Liver (tissue), 9 donors: ENCODE measurements around the gene MORN4. TPM values are rescaled to one million over a fixed set of nuclear protein-coding genes. Genes with fewer than 3 reads are reported as not detected.

Experiments
- DNase-seq: peaks from one replicate; pipeline ENCODE4 v3.0.0-alpha.2; 2017; ENCODE audit warnings: low spot score
- H3K27ac ChIP-seq, 2 donors: one replicate each; pipeline ENCODE4 v1.7.0; 2013; ENCODE audit warnings: inconsistent platforms in 2 of 2, low read length in 2 of 2, control low read depth in 1 of 2, low read depth in 1 of 2, mild to moderate bottlenecking in 1 of 2
- H3K27me3 ChIP-seq, 4 donors: one replicate each; pipeline versions ENCODE4 v1.6.1 to v1.7.0; 2013; ENCODE audit warnings: low read length in 3 of 4, inconsistent platforms in 1 of 4, mild to moderate bottlenecking in 1 of 4, moderate library complexity in 1 of 4; ENCODE audit not compliant: control insufficient read depth in 4 of 4, insufficient read depth in 4 of 4
- H3K36me3 ChIP-seq, 4 donors: one replicate each; pipeline versions ENCODE4 v1.6.1 to v1.7.0; 2013; ENCODE audit warnings: low read length in 3 of 4, mild to moderate bottlenecking in 3 of 4, low read depth in 1 of 4, moderate library complexity in 1 of 4; ENCODE audit not compliant: control insufficient read depth in 4 of 4, insufficient read depth in 3 of 4
- H3K4me1 ChIP-seq, 4 donors: one replicate each; pipeline versions ENCODE4 v1.6.1 to v1.7.0; 2013; ENCODE audit warnings: low read length in 3 of 4, mild to moderate bottlenecking in 3 of 4, moderate library complexity in 1 of 4; ENCODE audit not compliant: control insufficient read depth in 4 of 4, insufficient read depth in 4 of 4
- H3K4me3 ChIP-seq, 3 donors: one replicate each; pipeline versions ENCODE4 v1.6.1 to v1.7.0; 2013; ENCODE audit warnings: low read length in 3 of 3, control low read depth in 1 of 3, low read depth in 1 of 3, mild to moderate bottlenecking in 1 of 3
- H3K9ac ChIP-seq, 2 donors: one replicate each; pipeline ENCODE4 v1.7.0; 2013; ENCODE audit warnings: low read length in 2 of 2, mild to moderate bottlenecking in 2 of 2, moderate library complexity in 2 of 2, control low read depth in 1 of 2, low read depth in 1 of 2
- H3K9me3 ChIP-seq, 4 donors: one replicate each; pipeline versions ENCODE4 v1.6.1 to v1.7.0; 2013; ENCODE audit warnings: low read length in 3 of 4; ENCODE audit not compliant: control insufficient read depth in 4 of 4
- CTCF ChIP-seq: fragments of 150-350 bp; IDR thresholded peaks from 2 replicates; pipeline ENCODE4 v1.5.1; 2017; ENCODE audit warnings: improper control_type of control experiment, low read depth, low read length; ENCODE audit not compliant: missing input control
- EGR1 ChIP-seq, 2 donors: IDR thresholded peaks; 2 replicates each; pipeline ENCODE4 v1.6.1; 2016 to 2018; ENCODE audit warnings: antibody characterized with exemption in 2 of 2, low read depth in 2 of 2
- FOXA1 ChIP-seq: IDR thresholded peaks from 2 replicates; pipeline ENCODE4 v1.6.1; 2016; ENCODE audit warnings: antibody characterized with exemption
- FOXA2 ChIP-seq: IDR thresholded peaks from 2 replicates; pipeline ENCODE4 v1.6.1; 2016; ENCODE audit warnings: antibody characterized with exemption
- HNF4A ChIP-seq, 2 donors: conservative IDR thresholded peaks; 2 replicates each; pipeline ENCODE4 v1.6.1; 2016; ENCODE audit warnings: antibody characterized with exemption in 2 of 2, mild to moderate bottlenecking in 2 of 2
- JUND ChIP-seq, 2 donors: IDR thresholded peaks; 2 replicates each; pipeline ENCODE4 v1.6.1; 2016; ENCODE audit warnings: antibody characterized with exemption in 2 of 2
- RAD21 ChIP-seq, 2 donors: IDR thresholded peaks; 2 replicates each; pipeline ENCODE4 v1.6.1; 2016; ENCODE audit warnings: antibody characterized with exemption in 2 of 2, mild to moderate bottlenecking in 2 of 2
- REST ChIP-seq: IDR thresholded peaks from 2 replicates; pipeline ENCODE4 v1.6.1; 2016; ENCODE audit warnings: antibody characterized with exemption, mild to moderate bottlenecking
- RXRA ChIP-seq, 2 donors: IDR thresholded peaks; 2 replicates each; pipeline ENCODE4 v1.6.1; 2017 to 2018; ENCODE audit warnings: antibody characterized with exemption in 2 of 2, mild to moderate bottlenecking in 1 of 2
- TAF1 ChIP-seq: conservative IDR thresholded peaks from 2 replicates; pipeline ENCODE4 v1.6.1; 2016; ENCODE audit warnings: antibody characterized with exemption, mild to moderate bottlenecking
- YY1 ChIP-seq: IDR thresholded peaks from 2 replicates; pipeline ENCODE4 v1.6.1; 2016; ENCODE audit warnings: antibody characterized with exemption, mild to moderate bottlenecking
- ZBTB33 ChIP-seq: IDR thresholded peaks from 2 replicates; pipeline ENCODE4 v1.6.1; 2016; ENCODE audit warnings: antibody characterized with exemption
- WGBS: extraction: QIAGEN DNeasy Blood & Tissue Kit; methylation state at CpG from one replicate; pipeline ENCODE4 v1.1.7; 2013; 5-methylcytosine and 5-hydroxymethylcytosine counted together
- polyA plus RNA-seq, 2 donors: library from polyadenylated mRNA; stranded (reverse) in 1 of 2; unstranded in 1 of 2; fragments of 200-250 nt in 1 of 2; fragments of >200 nt in 1 of 2; fragmentation: Nextera tagmentation in 1 of 2; extraction: Ambion mirVana in 1 of 2; gene quantifications; one replicate each; pipeline versions ENCODE4 v1.2.1 to v1.2.3, GENCODE V29; 2013 to 2015
- total RNA-seq, 2 donors: library from RNA; depleted of rRNA; stranded (reverse); fragments of >200 nt; gene quantifications; one replicate each; pipeline ENCODE4 v1.2.3, GENCODE V29; 2014
- TF ChIP-seq, protein P1 (sequence below): IDR thresholded peaks from 2 replicates; pipeline ENCODE4 v1.6.1; 2016; ENCODE audit warnings: antibody characterized with exemption
- donor health status: healthy.
- donor health status: healthy.
- donor health status: healthy.
- donor health status: healthy.
- donor health status: healthy.

MORN4 gene
- total and polyA plus RNA-seq, 4 donors: 0.42 to 3.1 (median 2.1) TPM

GRCh38 chr10:97635577-97635976 lies 2.3 kb upstream of the MORN4 start:
- no peaks in the 10 kb centered on the region for H3K27me3 ChIP-seq
- no peaks in the 10 kb centered on the region for H3K36me3 ChIP-seq
- DNase-seq: no peak
- H3K4me3 ChIP-seq: no peak overlapping the region
- H3K9me3 ChIP-seq: no peaks in the 10 kb centered on the region
- H3K4me1 ChIP-seq: peaks cover 1 to 8% (median 6%) of the 10 kb centered on the region in 4 donors
- H3K27ac ChIP-seq: no peak overlapping the region
- WGBS: 90% methylated on average over 1 of the region's 1 CpG
- no peak for TF ChIP-seq ZBTB33
- no peak for TF ChIP-seq EGR1 (IDR thresholded peaks at IDR 0.05; ENCODE audit: low read depth in 2 of 2)
- TF ChIP-seq JUND (IDR thresholded peaks at IDR 0.05): no peak
- no peak for TF ChIP-seq TAF1
- no peak for TF ChIP-seq RXRA (IDR thresholded peaks at IDR 0.05)
- no peak overlapping the region for H3K9ac ChIP-seq

DNA sequence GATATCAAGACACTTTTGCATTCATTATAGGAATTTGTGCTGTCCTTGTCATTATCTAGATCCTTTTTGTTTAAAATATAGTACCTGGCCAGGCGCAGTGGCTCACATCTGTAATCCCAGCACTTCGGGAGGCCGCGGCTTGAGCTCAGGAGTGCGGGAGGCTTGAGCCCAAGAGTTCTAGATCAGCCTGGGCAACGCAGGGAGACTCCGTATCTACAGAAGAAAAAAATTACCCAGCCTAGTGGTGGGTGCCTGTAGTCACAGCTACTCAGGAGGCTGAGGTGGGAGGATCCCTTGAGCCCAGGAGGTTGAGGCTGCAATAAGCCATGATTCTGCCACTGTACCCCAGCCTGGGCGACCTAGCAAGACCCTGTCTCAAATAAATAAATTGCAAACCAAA lies 621 bp upstream of the MORN4 start:
- Histone ChIP-seq H3K4me3 (peak overlapping the region; percentile 44 to 90 (median 76)), H3K9me3 (no peaks in the 10 kb centered on the region), H3K27ac (no peak overlapping the region), H3K36me3 (no peaks in the 10 kb centered on the region), H3K9ac (no peak overlapping the region), H3K4me1 (peaks cover 1 to 8% (median 6%) of the 10 kb centered on the region in 4 donors), H3K27me3 (no peaks in the 10 kb centered on the region)
- whole genome bisulfite sequencing: 82% methylated on average over 8 of the region's 8 CpGs
- TF ChIP-seq CTCF: peak; percentile 7
- TF ChIP-seq REST: no peak
- no peak for TF ChIP-seq RAD21 (IDR thresholded peaks at IDR 0.05)
- DNase-seq: no peak

DNA sequence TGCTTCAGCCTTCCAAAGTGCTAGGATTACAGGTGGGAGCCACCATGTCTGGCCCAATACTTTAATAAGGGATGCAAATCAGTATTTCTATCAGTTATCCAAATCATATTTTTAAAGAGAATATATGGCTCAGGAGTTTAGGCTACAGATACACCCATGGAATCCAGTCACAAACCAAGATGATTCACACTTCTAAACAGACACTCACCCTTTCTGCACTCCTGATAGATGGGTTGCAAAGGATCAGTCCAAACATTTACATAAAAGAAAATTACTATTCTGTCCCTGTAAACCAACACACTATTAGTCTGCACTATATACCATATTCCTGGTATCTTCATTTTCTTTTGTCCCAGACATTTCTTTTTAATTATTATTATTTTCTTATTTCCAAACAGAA lies 2.2 kb downstream of the MORN4 start:
- Histone ChIP-seq H3K4me3 (no peak overlapping the region), H3K9me3 (no peaks in the 10 kb centered on the region), H3K4me1 (peaks cover 1 to 8% (median 6%) of the 10 kb centered on the region in 4 donors), H3K27me3 (no peaks in the 10 kb centered on the region), H3K27ac (no peak overlapping the region), H3K36me3 (no peaks in the 10 kb centered on the region), H3K9ac (no peak overlapping the region)
- no peak for DNase-seq
- TF ChIP-seq, protein P1, sequence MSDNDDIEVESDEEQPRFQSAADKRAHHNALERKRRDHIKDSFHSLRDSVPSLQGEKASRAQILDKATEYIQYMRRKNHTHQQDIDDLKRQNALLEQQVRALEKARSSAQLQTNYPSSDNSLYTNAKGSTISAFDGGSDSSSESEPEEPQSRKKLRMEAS: no peak
- TF ChIP-seq HNF4A (conservative IDR thresholded peaks at IDR 0.05) (no peak), RXRA (IDR thresholded peaks at IDR 0.05) (no peak), FOXA2 (no peak), CTCF (no peak), FOXA1 (no peak), TAF1 (no peak), ZBTB33 (no peak), JUND (IDR thresholded peaks at IDR 0.05) (no peak), YY1 (no peak)
